ENCODE results near the gene ANKRD40.

GRCh38 chr17:50657627-50658026 is 50.1 kb downstream of the ANKRD40 start:
- no peak for TF ChIP-seq CTCF (IDR thresholded peaks at IDR 0.05; ENCODE audit: low read depth, low read length)
- TF ChIP-seq EZH2phosphoT487 (IDR thresholded peaks at IDR 0.05; ENCODE audit: low read depth): no peak

Measured in OCI-LY3 (cell line).